NCI-H82 treated with DMSO at 0.1 percent for 48 hours (cell line): ENCODE measurements around the gene COMMD3.

Source experiments
- DNase-seq: peaks from one replicate; lab custom pipeline; 2025; ENCODE audit not compliant: unreplicated experiment; lab: John Stamatoyannopoulos, UW

Gene COMMD3

DNA sequence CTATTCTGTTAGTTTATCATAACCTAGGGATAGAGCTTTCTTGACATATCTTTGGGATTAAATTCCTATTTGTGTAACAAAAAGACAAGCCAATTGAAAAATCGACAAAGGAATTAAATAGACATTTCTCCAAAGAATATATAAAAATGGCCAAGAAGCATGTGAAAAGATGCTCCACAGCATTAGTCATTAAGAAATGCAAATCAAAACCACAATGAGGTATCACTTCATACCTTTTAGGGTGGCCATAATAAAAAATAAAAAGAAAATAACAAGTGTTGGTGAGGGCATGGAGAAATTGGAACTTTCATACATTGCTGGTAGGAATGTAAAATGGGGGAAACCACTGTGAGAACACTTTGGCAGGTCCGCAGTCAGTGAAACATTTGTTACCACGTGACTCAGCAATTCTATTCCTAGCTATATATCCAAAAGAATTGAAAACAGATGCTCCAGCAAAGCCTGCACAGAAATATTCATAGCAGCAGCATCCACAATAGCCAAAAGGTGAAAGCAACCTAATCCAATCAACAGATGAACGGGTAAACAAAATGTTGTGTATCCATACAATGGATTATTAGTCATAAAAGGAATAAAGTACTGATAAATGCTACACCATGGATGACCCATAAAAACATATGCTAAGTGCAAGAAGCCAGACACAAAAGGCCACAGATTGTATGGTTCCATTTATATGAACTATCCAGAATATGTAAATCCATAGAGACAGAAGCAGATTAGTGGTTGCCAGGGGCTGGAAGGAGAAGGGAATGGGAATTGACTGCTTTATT is 49.7 kb downstream of the COMMD3 start:
- DNase-seq: no peak

DNA sequence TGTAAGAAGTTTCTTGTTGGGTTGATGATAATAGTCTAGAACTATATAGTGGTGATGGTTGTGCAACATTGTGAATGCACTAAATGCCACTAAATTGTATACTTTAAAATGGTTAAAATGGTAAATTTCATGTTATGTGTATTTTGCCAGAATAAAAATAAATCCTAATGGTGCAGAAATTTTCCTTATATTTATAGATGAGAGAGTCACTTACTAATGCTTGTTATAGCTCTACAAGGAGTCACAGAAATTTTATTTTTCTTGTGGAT is 50.2 kb downstream of the COMMD3 start:
- DNase-seq: no peak

- DNase-seq: no peak
Measured at GRCh38 chr10:22366771-22367170, 50.6 kb downstream of the COMMD3 start.

- DNase-seq: no peak
Measured at GRCh38 chr10:22367471-22367870, 51.3 kb downstream of the COMMD3 start.

DNA sequence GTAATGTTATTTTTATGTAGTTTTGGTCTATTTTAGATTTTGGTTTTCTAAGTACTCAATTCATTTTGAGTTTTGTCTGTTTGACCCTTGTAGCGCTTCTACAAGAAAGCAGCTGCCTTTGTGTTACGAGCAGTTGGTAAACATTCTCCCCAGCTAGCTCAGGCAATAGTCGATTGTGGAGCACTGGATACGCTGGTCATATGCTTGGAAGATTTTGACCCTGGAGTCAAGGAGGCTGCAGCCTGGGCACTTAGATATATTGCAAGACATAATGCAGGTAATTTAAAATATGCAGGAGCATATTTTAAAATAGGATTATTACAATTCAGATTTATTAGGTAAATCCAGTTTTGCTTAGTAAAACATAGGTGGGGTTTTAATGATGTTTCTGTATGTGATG is 52.2 kb downstream of the COMMD3 start:
- no peak for DNase-seq

- DNase-seq: no peak
Measured at GRCh38 chr10:22368981-22369380, 52.8 kb downstream of the COMMD3 start.

DNA sequence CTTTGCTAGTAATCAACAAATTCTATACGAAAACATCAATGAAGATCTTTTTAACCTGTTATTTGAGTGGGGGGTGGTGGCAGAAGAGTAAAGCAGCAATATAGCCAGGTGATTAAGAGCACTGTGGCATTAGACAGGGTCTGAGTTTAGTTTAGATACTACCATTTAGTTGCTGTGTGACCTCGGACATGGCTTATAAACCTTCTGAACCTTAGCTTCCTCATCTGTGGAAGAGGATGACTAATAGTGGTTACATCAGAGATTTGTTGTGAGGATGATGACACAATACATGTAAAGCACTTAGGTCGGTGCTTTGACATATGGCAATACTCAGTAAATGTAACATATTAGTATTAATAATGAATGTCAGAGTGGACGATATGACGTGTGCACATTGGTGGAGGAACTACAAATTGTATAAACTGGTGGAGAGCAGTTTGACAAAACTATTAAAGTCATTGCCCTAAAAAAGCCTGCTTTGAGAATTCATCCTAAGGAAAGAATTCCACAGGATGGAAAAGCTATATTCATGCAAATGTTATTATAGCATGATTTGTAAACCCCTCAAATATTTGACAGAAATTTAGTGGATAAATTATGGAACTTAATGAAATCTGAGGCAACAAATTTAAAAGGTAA is 53.4 kb downstream of the COMMD3 start:
- no peak for DNase-seq
